GM19467 (cell line): ENCODE measurements around the gene R3HDM2.
"Not testable (repeated sequence)": the region's sequence is repeated elsewhere in the genome, so short reads cannot be mapped to it uniquely, and the experiment has no call there.

Experiments
- ATAC-seq: cut with Tn5 transposase; IDR thresholded peaks from one replicate; pipeline ENCODE4 v1.9.1; 2021; ENCODE audit warnings: mild to moderate bottlenecking, moderate library complexity; ENCODE audit not compliant: unreplicated experiment

The R3HDM2 gene

DNA sequence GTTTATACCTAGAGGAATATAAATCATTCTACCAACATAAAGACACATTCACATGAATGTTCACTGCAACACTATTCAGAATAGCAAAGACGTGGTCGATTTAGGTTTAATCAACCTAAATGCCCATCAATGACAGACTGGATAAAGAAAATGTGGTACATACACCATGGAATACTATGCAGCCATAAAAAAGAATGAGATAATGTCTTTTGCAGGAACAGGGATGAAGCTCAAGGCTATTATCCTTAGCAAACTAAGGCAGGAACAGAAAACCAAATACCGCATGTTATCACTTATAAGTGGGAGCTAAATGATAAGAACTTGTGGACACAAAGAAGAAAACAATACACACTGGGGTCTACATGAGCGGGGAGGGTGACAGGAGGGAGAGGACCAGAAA lies 94.5 kb downstream of the R3HDM2 start:
- ATAC-seq = not testable (repeated sequence)

GRCh38 chr12:57334219-57334618 lies 96.6 kb downstream of the R3HDM2 start:
- ATAC-seq = no peak

DNA sequence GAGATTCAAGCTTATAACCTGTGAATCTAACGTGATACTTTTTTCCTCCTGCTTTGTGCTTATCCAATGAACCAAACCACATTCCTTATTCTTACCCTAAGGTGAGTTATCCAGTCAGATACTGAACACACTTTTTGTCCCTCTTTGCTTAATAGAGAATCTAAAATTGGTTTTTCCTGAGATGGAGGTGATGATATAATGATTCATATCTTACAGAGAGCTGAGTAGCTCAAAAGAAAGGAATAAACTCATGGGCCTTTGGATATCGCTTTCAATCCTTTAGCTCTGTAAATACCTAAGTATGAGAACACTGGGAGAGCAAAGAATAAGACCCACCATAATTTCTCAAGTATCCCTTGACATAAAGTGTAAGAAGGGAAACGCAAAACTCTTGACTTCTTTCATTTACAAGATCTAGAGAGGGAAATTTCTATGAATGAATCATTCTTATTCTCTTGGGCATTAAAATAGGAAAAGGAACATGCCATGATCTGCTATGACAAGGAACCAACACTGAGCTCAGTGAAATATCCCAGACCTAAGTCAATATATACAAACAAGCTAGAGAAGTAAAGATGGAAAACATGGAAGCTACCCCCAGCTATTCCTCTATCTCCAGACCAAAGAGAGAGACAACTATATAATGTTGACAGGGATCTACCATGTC lies 98.1 kb downstream of the R3HDM2 start:
- no peak for ATAC-seq

DNA sequence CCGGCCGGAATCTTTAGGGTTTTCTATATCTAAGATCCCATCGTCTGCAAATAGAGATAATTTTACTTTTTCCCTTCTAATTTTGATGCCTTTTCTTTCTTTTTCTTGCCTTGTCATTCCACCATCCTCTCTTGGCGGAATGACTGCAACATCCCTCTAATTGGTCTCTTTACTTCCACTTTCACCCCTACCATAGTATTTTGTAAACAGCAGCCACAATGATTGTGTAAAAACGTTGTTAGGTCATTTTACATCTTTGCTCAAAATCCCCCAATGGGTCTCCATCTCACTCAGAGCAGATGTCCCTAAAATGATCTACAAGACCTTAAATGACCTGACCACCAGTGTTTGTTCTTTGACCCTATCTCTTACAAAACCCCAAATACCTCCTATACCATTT lies 99.9 kb downstream of the R3HDM2 start:
- ATAC-seq = no peak

GRCh38 chr12:57329219-57329618 lies 101.6 kb downstream of the R3HDM2 start:
- ATAC-seq = no peak

- ATAC-seq = no peak
Measured at GRCh38 chr12:57325395-57325794, 105.4 kb downstream of the R3HDM2 start.

GRCh38 chr12:57323416-57323815 lies 107.4 kb downstream of the R3HDM2 start:
- ATAC-seq = no peak

DNA sequence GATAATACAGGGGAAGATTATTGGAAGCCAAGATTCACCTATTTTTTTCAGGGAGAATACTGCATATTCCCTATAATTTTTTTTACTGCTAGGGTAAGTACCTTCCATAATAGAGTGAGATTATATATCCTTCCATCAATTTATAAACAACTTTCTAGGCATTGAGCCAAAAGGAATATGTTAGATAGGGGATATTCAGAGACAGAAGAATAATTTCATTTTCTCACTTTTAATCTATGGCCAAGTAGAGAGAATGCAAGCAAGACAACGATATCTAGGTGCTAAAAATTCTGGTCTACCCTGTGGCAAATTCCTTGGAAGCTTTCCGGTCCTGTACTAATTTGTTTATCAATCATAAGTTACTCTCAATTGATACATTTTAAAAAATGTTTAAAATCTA lies 110.2 kb downstream of the R3HDM2 start:
- no peak for ATAC-seq

- no peak for ATAC-seq
Measured at GRCh38 chr12:57319678-57320469, 111.0 kb downstream of the R3HDM2 start.

- no peak for ATAC-seq
Measured at GRCh38 chr12:57315681-57316080, 115.2 kb downstream of the R3HDM2 start.

- ATAC-seq = not testable (repeated sequence)
Measured at GRCh38 chr12:57312287-57312686, 118.6 kb downstream of the R3HDM2 start.

- no peak for ATAC-seq
Measured at GRCh38 chr12:57309420-57309819, 121.4 kb downstream of the R3HDM2 start.

DNA sequence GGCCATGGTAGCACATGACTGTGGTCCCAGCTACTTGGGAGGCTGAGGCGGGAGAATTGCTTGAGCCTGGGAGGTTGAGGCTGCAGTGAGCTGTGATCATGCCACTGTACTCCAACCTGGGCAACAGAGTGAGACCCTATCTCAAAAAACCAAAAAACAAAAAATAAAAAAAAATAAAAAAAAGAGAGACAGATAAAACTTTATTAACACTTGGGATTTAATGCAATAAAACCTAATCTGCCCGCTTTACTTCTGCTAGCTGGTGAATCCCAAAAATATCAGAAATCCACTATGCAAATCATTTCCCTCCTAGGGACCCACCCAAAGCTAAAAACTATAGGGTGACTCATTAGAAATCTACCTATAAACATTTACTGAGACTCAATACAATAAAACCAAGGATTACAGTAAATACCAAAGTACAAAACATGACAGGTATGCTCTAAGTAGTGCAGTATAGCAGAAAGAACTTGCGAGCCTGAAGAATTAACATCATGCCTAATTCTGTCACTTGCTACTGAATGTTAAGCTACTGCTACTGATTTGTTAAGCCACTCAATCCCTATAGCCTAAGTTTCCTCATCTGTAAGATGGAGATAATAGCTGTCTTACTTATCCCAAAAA lies 129.8 kb downstream of the R3HDM2 start:
- no peak for ATAC-seq

DNA sequence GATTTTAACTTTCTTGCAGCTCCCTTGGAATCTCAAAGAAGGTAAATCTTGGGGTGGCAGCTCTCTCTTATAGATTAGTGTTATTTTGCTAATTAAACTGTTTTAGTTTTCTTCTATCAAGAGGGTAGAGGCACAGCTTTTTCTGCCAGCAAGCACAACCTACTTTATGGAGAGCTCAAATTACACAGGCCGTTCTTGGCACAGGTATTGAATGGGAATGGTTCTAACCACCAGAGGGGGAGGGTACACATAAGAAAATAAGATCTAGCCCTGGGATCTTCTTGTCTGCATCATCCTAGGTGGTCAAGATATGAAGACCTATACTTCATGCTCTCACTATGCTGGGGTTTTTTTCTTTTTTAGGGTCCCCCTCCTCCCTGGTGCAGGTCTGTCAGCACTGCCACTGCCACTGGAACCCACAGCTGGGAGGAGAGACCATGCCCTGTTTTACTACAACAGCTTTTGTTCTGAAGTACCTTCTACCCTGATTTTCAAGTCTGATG lies 131.3 kb downstream of the R3HDM2 start:
- ATAC-seq = no peak

DNA sequence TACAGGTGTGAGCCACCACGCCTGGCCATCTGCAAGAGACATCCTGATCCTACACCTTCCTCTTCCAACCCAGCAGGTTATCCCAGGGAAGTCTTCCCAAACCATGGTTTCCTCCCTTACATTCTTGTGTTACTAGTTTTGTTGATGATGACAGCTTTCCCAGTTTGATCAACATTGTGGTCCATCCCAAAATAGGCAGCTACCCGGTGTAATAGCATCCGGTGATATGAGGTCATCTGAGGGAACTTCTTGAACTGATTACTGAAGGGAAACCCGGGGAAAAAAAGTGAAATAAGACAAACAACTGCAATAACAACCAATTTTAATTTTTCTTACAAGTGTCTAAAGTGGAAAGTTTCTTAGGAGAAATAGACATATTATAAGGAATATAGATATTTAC lies 134.6 kb downstream of the R3HDM2 start:
- no peak for ATAC-seq

DNA sequence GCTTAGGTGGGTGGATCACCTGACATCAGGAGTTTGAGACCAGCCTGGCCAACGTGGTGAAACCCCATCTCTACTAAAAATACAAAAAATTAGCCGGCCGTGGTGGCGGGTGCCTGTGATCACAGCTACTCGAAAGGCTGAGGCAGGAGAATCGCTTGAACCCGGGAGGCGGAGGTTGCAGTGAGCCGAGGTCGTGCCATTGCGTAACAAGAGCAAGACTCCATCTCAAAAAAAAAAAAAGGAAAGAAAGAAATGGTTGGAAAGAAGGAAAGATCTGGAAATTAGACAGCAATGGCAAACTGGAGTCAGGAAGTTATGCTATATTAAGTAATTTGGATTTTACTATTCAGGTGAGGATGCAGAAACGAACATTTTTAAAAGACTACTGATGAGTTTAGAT lies 148.8 kb downstream of the R3HDM2 start:
- ATAC-seq = not testable (repeated sequence)

- peak; percentile 84 for ATAC-seq
Measured at GRCh38 chr12:57280211-57281062, 150.4 kb downstream of the R3HDM2 start.

- ATAC-seq = no peak
Measured at GRCh38 chr12:57278465-57279381, 152.1 kb downstream of the R3HDM2 start.

- ATAC-seq = no peak
Measured at GRCh38 chr12:57276935-57277563, 153.8 kb downstream of the R3HDM2 start.
